GM12878 (cell line): ENCODE results near the gene RNF130. TPM values are rescaled to one million over a fixed set of nuclear protein-coding genes. Genes with fewer than 3 reads are reported as not detected.

Source experiments
- ATAC-seq: fragments of 200-7000 bp; cut with Tn5 transposase; 3 replicates; pipeline ENCODE4 v1.9.1; 2020; ENCODE audit warnings: mild to moderate bottlenecking, moderate library complexity
- BruUV-seq: library from RNA; stranded (reverse); fragments of 400-500 nt; replicated peaks from 2 replicates; lab custom pipeline; 2021; lab: Mats Ljungman, UMichigan
- CTCF ChIA-PET: fragments of 300-600 bp; sonication (Branson Sonifier 250); formaldehyde crosslinking; extraction: SDS; loops from one replicate; lab custom pipeline; 2021; ENCODE audit warnings: inconsistent platforms; lab: Yijun Ruan, JAX
- POLR2A ChIA-PET: fragments of 350-600 bp; formaldehyde crosslinking; extraction: SDS; loops from one replicate; lab custom pipeline; 2021; ENCODE audit warnings: inconsistent platforms; lab: Charles Lee
- RAD21 ChIA-PET: fragments of 300-600 bp; sonication (Branson Sonifier 250); formaldehyde crosslinking; loops from one replicate; lab custom pipeline; 2023; ENCODE audit warnings: antibody characterized with exemption; ENCODE audit not compliant: unreplicated experiment; lab: Charles Lee
- SMC1A ChIA-PET: fragments of 300-600 bp; sonication (Branson Sonifier 250); formaldehyde crosslinking; loops from one replicate; lab custom pipeline; 2023; ENCODE audit not compliant: unreplicated experiment, uncharacterized antibody; lab: Charles Lee
- DNase-seq: peaks from one replicate; pipeline ENCODE4 v3.0.0-alpha.2; 2011; ENCODE audit warnings: low read depth, low spot score
- FAIRE-seq: peaks from 3 replicates; lab custom pipeline; 2011; peaks lifted over from hg19 to GRCh38; lab: Jason Lieb, UNC
- H2AFZ ChIP-seq: 2 replicates; pipeline ENCODE4 v1.6.0; 2011; ENCODE audit warnings: low read depth, low read length, control low read depth; ENCODE audit not compliant: control insufficient read depth
- H3K27ac ChIP-seq: 2 replicates; pipeline ENCODE4 v1.5.1; 2011; ENCODE audit warnings: control low read depth; ENCODE audit not compliant: control insufficient read depth, insufficient read depth
- H3K27me3 ChIP-seq, 2 experiments: replicated peaks in 1 of 2; 2 replicates each; pipeline versions ENCODE4 v1.6.0 to v1.6.1; 2011; ENCODE audit warnings: low read length in 1 of 2; ENCODE audit not compliant: control insufficient read depth in 2 of 2, insufficient read depth in 2 of 2
- H3K36me3 ChIP-seq, 2 experiments: 2 replicates each; pipeline ENCODE4 v1.5.1; 2011; ENCODE audit warnings: low read length in 1 of 2; ENCODE audit not compliant: control insufficient read depth in 2 of 2, insufficient read depth in 2 of 2
- H3K4me1 ChIP-seq: 2 replicates; pipeline ENCODE4 v1.6.1; 2011; ENCODE audit warnings: mild to moderate bottlenecking, low read length, moderate library complexity, mixed read lengths; ENCODE audit not compliant: control insufficient read depth, insufficient read depth
- H3K4me2 ChIP-seq: 2 replicates; pipeline ENCODE4 v1.6.0; 2011; ENCODE audit warnings: control low read depth; ENCODE audit not compliant: control insufficient read depth, insufficient read depth
- H3K4me3 ChIP-seq: fragments of 200-600 bp; sonication (generic); 2 replicates; pipeline ENCODE4 v1.5.1; 2016
- H3K79me2 ChIP-seq: 2 replicates; pipeline ENCODE4 v1.6.0; 2011; ENCODE audit warnings: low read length; ENCODE audit not compliant: control insufficient read depth, insufficient read depth
- H3K9ac ChIP-seq: 2 replicates; pipeline ENCODE4 v1.8.0; 2011; ENCODE audit warnings: low read length, control low read depth, mixed read lengths; ENCODE audit not compliant: control insufficient read depth, insufficient read depth
- H3K9me3 ChIP-seq: replicated peaks from 3 replicates; pipeline ENCODE4 v1.5.1; 2011; ENCODE audit warnings: mild to moderate bottlenecking, low read length; ENCODE audit not compliant: control insufficient read depth, insufficient read depth
- H4K20me1 ChIP-seq: 2 replicates; pipeline ENCODE4 v1.6.0; 2011; ENCODE audit not compliant: control insufficient read depth, insufficient read depth
- BCL11A ChIP-seq: IDR thresholded peaks from 2 replicates; pipeline ENCODE4 v1.6.1; 2011; ENCODE audit warnings: low read depth, low read length
- BCL3 ChIP-seq: IDR thresholded peaks from 2 replicates; pipeline ENCODE4 v1.6.1; 2011; ENCODE audit warnings: borderline replicate concordance, low read depth, mild to moderate bottlenecking, moderate library complexity, low read length; ENCODE audit not compliant: insufficient read depth, poor library complexity, severe bottlenecking
- CBX5 ChIP-seq: sonication (generic); IDR thresholded peaks from 2 replicates; pipeline ENCODE4 v1.6.1; 2016; ENCODE audit warnings: low read depth, moderate library complexity, mild to moderate bottlenecking, inconsistent platforms
- CHD2 ChIP-seq: IDR thresholded peaks from 2 replicates; pipeline ENCODE4 v1.6.1; 2011; ENCODE audit warnings: low read depth, low read length, improper control_type of control experiment, borderline replicate concordance
- ESRRA ChIP-seq: IDR thresholded peaks from 2 replicates; pipeline ENCODE4 v1.6.1; 2012; ENCODE audit warnings: mild to moderate bottlenecking, low read length, improper control_type of control experiment
- FOXM1 ChIP-seq: IDR thresholded peaks from 2 replicates; pipeline ENCODE4 v1.6.1; 2012; ENCODE audit warnings: low read depth, mild to moderate bottlenecking, inconsistent platforms, low read length, moderate library complexity
- IKZF2 ChIP-seq, 2 experiments: fragments of 450-650 bp; IDR thresholded peaks; 2 replicates each; pipeline ENCODE4 v1.6.1; 2017; ENCODE audit warnings: mild to moderate bottlenecking in 2 of 2, moderate library complexity in 2 of 2
- JUND ChIP-seq: IDR thresholded peaks from 2 replicates; pipeline ENCODE4 v1.6.1; 2012; ENCODE audit warnings: low read depth, mild to moderate bottlenecking, low read length, improper control_type of control experiment, moderate library complexity
- MTA3 ChIP-seq: IDR thresholded peaks from 2 replicates; pipeline ENCODE4 v1.6.1; 2012; ENCODE audit warnings: low read length, inconsistent platforms, borderline replicate concordance
- PAX5 ChIP-seq: IDR thresholded peaks from 2 replicates; pipeline ENCODE4 v1.6.1; 2011; ENCODE audit warnings: low read depth, low read length, borderline replicate concordance
- POLR2AphosphoS2 ChIP-seq: IDR thresholded peaks from 2 replicates; pipeline ENCODE4 v1.6.1; 2011; ENCODE audit warnings: low read depth, mild to moderate bottlenecking, low read length, improper control_type of control experiment, moderate library complexity
- RFX5 ChIP-seq: IDR thresholded peaks from 2 replicates; pipeline ENCODE4 v1.6.1; 2011; ENCODE audit warnings: low read depth, low read length, improper control_type of control experiment
- SPI1 ChIP-seq: IDR thresholded peaks from 2 replicates; pipeline ENCODE4 v1.6.1; 2011; ENCODE audit warnings: low read depth, mild to moderate bottlenecking, low read length, moderate library complexity, borderline replicate concordance; ENCODE audit not compliant: insufficient read depth
- TBL1XR1 ChIP-seq: IDR thresholded peaks from 2 replicates; pipeline ENCODE4 v1.6.1; 2012; ENCODE audit warnings: low read depth, low read length, improper control_type of control experiment
- WGBS: methylation state at CpG from one replicate; pipeline ENCODE4 v1.1.6; 2016; ENCODE audit warnings: low lambda C conversion rate; ENCODE audit not compliant: insufficient replicate concordance, insufficient coverage; ENCODE audit errors: missing lambda C conversion rate; 5-methylcytosine and 5-hydroxymethylcytosine counted together
- in situ Hi-C: fragments of 300-500 bp; cut with MboI; formaldehyde crosslinking; loops from 9 replicates; pipeline ENCODE4 v1.14.3; 2018; ENCODE audit warnings: mixed read lengths
- intact Hi-C: fragments of 100-400 bp; cut with micrococcal nuclease; formaldehyde crosslinking; loops from one replicate; pipeline ENCODE4 v1.14.2; 2022; ENCODE audit not compliant: unreplicated experiment
- polyA plus RNA-seq, 11 experiments: library from polyadenylated mRNA; depleted of rRNA in 4 of 11; unstranded in 6 of 11; stranded (reverse) in 5 of 11; fragments of >200 nt; fragmentation: Nextera tagmentation in 4 of 11; fragmentation: Illumina TruSeq in 1 of 11; extraction: Ambion mirVana in 4 of 11; extraction: Trizol in 1 of 11; gene quantifications; 1 replicate in 1 of 11; 2 replicates in 10 of 11; pipeline versions ENCODE4 v1.2.1 to v1.2.3, GENCODE V29; 2011 to 2016; ENCODE audit warnings: inconsistent platforms in 2 of 11, missing spikeins in 2 of 11, low read depth in 1 of 11
- total RNA-seq, 4 experiments: library from RNA; depleted of rRNA in 3 of 4; stranded (reverse); fragments of >200 nt in 3 of 4; fragmentation: Illumina TruSeq in 1 of 4; extraction: Trizol in 1 of 4; gene quantifications; 2 replicates each; pipeline versions ENCODE4 v1.2.1 to v1.2.3, GENCODE V29; 2013 to 2021

Gene RNF130
- total and polyA plus RNA-seq, 10 of the 15 experiments (the other 5 are each of a cell fraction or from before 2014, with no cell fraction given), result 0.04 to 0.36 (median 0.11) TPM; not detected in 1

GRCh38 chr5:180085837-180086236, 14.3 kb upstream of the RNF130 start (continued):
- TF ChIP-seq RFX5 (no peak), CBX5 (no peak), MTA3 (no peak), TBL1XR1 (no peak), JUND (no peak), POLR2AphosphoS2 (no peak), CHD2 (no peak), PAX5 (no peak), BCL11A (no peak), FOXM1 (no peak)

- ATAC-seq (no peak), DNase-seq (no peak), FAIRE-seq (no peak)
- Histone ChIP-seq H3K4me3 (no peak overlapping the region), H3K27ac (no peak overlapping the region), H3K4me1 (no peaks in the 10 kb centered on the region), H2AFZ (no peak overlapping the region), H3K27me3 (no peaks in the 10 kb centered on the region), H3K79me2 (no peaks in the 10 kb centered on the region), H4K20me1 (no peaks in the 10 kb centered on the region), H3K9ac (no peak overlapping the region), H3K4me2 (no peak overlapping the region), H3K36me3 (no peaks in the 10 kb centered on the region), H3K9me3 (no peaks in the 10 kb centered on the region; the same call in 2 of the 3 replicates)
- 19% methylated on average over 13 of the region's 13 CpGs for WGBS
- peak; percentile 53; the same call in 1 of the 2 replicates for TF ChIP-seq SPI1
- no peak for TF ChIP-seq IKZF2 (IDR thresholded peaks at IDR 0.05)
- TF ChIP-seq ESRRA, result no peak
- no peak for TF ChIP-seq BCL3
- BruUV-seq, result no TSS peak
- POLR2A ChIA-PET, result no interaction called here
- intact Hi-C loops, result no loop called here
- in situ Hi-C loops, result loop anchor here (25.0 kb wide), 1 partner anchor 298 kb away; the partner anchor contains the start of gene LTC4S
- SMC1A ChIA-PET, result no interaction called here
- CTCF ChIA-PET, result no interaction called here
- RAD21 ChIA-PET, result no interaction called here
These were observed 13.3 kb upstream of the RNF130 start for GRCh38 chr5:180084638-180085561.
